HUDEP-2 (cell line): ENCODE results near the gene ZNF620.
"Not testable (repeated sequence)": the region's sequence is repeated elsewhere in the genome, so short reads cannot be mapped to it uniquely, and the experiment has no call there.

ENCODE experiments used
- DNase-seq, 76 experiments: peaks; one replicate each; lab custom pipeline; 2025; ENCODE audit not compliant: unreplicated experiment in 76 of 76; lab: John Stamatoyannopoulos, UW

ZNF620 gene

DNA sequence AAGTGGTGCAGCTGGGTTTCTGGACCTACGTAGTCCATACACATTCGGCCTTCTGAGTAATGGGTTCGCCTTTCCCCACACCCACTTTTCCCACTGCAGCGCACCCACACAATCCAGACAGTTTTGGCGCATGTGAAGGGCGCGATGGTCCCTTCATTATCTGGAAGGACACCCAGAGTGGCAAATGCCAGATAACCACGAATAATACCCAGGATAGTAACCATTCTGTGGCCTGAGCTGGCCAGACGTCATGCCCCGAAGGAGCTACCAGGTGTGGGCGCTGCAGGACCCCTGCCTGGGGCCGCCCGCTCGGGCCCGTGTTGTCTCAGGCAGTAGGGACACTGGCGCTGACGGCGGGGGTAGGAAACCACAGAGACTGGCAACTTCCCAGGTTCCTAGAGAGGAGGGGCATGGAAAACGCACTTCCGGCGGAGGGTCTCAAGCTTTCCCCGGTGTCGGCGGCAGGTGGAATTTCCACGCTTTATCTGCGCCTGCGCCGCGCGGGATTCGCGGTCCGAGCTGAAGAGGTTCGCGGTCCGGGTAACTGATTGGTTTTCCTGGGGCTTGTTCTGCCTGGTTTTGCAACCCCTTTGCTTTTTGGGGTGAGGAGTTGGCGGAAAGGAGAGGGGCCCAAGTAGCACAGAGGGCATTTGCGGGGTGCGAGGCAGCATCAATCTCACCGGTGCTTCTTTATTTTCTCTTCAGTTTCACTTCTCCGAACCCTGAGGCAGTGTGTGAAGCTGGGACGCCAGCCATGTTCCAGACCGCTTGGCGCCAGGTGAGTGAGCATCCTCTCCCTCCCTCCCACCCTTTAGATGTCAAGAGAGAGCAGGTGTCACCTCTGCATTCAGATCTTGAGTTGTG is at the start of gene ZNF620:
TSS of gene ZNF620 (plus strand) at position 441 of the 864 bp plus-strand sequence. CDS start at position 755, 314 bp downstream.
- DNase-seq: peak in 74 of 76 experiments; percentile 8 to 83 (median 60)

DNA sequence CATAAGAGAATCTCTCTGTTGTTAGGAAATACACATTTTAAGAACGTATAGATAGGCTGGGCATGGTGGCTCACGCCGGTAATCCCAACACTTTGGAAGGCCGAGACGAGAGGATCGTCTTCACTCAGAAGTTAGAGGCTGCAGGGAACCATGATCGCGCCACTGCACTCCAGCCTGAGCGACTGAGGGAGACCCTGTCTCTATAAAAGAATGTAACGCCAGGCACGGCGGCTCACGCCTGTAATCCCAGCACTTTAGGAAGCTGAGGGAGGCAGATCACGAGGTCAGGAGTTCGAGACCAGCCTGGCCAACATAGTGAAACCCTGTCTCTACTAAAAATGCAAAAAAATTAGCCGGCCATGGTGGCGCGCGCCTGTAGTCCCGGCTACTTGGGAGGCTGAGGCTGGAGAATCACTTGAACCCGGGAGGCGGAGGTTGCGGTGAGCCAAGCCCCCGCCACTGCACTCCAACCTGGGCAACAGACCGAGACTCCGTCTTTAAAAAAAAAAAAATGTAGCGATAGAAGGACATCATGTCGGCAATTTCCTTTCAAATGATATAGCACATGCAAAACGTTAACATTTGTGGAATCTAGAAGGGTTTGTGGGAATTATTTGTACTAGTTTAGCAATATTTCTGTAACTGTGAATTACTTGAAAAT is 49.4 kb upstream of the ZNF620 start:
- no peak for DNase-seq

DNA sequence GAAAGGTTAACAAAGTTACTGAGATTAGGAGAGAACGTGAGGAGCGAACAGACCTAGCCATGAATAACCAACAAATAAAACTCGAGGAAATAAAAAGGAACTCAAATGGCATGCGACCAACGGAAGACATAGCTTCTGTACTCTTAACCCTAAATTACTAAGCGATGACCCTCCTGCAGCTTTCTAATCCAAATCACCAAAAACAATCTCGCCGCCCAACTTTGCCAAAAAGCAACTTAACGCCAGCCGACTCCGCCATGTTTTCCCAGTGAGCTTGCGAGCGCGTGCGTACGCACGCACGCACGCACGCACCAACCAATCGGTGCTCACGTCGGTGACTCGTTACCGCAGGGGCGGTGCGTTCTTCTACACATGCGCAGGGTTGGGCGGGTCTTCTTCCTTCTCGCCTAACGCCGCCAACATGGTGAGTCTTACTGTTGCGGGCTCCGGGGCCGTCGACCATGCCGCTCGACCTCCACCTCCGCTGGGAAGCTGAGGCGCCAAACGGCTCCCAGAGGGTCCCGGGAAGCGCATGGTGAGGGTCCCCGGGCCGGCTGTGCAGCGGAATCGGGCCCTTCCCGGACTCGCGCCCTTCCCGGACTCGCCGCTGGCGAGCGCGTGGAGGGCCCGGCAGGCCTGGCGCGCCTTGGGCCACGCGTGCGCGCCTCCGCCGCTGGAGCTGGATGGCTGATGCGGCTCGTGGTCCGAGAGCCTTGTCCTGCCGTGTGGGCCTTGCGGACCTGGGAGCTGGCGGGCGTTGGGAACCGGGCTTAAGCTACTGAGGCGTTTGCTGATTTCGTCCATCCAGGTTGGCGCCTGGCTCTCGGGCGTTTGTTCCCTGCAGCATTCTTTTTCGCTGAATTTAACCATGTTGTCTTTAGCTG is 48.7 kb upstream of the ZNF620 start, which contains the start of gene RPL14:
TSS of gene RPL14 (plus strand) at position 400 of the 884 bp plus-strand sequence. CDS start at position 533, 133 bp downstream.
- DNase-seq: peak in 75 of 76 experiments; percentile 35 to 94 (median 88)

DNA sequence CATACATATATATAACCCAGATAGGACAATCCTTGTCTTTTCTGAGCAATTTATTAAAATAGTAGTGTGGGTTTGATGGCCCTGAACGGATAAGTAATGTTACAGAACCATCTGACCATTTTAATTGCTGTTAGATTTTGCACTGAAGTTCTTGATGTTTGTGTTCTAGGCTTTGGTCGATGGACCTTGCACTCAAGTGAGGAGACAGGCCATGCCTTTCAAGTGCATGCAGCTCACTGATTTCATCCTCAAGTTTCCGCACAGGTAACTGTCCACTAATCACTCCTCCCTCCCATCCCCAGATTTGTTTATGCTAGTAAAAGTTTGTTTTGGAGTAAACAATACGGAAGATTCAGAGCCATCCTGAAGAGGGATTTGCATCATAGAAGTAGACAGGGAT is 47.4 kb upstream of the ZNF620 start:
- DNase-seq: no peak

DNA sequence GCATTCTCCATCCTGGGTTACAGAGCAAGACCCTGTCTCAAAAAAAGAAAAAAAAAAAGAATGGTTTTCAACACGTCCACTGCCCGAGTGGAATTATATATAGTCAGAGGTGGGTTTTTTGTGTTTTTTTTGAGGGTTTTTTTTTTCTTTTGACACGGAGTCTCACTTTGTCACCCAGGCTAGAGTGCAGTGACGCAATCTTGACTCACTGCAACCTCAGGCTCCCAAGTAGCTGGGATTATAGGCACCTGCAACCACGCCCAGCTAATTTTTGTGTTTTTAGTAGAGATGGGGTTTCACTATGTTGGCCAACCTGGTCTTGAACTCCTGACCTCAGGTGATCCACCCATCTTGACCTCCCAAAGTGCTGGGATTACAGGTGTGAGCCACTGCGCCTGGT is 45.4 kb upstream of the ZNF620 start:
- DNase-seq: not testable (repeated sequence)

DNA sequence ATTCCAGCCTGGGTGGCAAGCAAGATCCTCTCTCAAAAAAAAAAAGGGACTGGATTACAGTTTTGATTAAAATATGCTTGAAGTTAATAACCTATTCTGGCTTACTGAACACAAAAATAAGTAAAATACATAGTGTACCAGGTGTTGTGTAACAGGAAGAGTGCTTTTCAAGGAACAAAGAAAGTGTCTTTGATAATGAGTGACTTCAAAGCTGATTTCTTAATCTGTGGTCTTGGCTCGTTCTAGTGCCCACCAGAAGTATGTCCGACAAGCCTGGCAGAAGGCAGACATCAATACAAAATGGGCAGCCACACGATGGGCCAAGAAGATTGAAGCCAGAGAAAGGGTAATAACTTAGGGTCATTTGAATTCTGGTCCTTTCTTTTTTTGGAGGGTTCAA is 44.7 kb upstream of the ZNF620 start:
- no peak for DNase-seq

DNA sequence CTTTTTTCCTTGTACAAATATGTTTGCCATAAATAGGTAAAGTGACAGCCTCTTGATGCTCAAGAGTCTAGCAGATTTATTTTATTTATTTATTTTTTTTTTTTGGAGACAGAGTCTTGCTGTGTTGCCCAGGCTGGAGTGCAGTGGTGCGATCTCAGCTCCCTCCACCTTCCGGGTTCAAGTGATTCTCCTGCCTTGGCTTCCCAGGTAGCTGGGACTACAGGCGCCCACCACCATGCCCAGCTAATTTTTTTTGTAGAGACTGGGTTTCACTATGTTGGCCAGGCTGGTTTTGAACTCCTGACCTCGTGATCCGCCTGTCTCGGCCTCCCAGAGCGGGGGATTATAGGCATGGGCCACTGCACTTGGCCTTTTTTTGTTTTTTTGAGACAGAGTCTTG is 43.0 kb upstream of the ZNF620 start:
- not testable (repeated sequence) for DNase-seq

DNA sequence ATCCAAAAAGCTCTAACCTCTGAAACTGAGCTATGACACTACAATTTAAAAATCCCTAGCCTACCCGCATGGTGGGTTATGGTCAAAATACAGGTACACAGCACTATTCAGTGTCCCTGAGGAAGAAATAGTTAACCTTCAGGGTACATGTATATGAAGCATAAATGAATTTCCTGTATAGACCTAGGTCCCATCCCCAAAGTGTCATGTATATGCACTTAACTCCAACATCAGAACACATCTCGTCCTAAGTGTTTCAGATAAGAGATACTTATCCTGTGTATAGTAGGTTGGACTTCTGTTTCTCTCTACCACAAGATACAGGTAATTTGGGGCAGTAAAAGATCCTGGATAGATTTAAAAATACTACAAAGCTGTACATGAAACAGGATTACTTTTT is 42.3 kb upstream of the ZNF620 start:
- no peak for DNase-seq

DNA sequence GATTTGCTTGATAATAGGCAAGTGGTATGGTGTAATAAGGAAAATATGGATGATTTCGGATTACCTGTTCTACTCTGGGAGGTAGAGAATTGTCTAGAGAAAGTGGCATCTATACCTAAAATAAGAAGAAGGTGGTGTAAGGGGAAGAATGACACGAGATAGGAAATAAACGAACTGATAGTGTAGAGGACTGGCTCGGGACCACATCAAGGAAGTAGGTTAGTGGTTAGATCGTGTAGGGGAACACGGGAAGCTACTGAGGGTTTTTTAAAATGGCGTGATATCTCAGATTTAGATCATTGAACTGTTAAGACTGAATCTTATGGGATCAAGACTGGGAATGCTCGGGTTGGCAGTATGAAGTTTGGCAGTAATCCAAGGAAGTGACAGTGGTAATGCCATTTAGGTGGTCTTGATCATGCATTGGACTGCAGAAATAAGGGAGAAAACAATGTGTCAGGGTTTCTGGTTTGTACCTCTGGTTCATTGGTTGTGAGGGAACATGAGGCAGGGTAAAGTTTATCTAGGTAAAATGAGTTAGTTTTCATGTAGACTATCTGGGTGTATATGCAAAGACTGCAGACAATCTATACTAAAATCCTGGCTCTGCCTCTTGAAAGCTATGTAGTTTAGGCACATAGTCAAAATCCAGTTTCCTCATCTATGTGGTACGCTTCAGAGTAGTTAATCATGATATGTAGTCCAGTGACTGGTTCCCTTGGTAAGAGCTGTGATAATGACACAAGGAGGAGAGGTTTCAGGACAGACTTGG is 41.3 kb upstream of the ZNF620 start:
- DNase-seq: peak in 2 of 76 experiments; percentile 21 to 28

DNA sequence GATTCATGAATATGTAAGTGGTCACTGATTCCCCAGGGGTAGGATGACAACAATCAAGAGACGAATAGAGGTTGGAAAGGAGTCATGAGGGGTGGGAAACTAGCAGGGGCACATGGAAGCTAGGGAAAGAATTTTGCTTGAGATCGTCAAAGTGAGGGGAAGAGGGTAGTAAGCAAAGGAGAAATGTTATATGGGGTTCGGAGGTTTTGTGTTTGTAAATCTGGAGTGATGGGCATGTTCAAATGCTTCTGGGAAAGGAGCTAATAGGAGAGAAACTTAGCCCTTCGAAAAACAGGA is 40.8 kb upstream of the ZNF620 start:
- DNase-seq: no peak

DNA sequence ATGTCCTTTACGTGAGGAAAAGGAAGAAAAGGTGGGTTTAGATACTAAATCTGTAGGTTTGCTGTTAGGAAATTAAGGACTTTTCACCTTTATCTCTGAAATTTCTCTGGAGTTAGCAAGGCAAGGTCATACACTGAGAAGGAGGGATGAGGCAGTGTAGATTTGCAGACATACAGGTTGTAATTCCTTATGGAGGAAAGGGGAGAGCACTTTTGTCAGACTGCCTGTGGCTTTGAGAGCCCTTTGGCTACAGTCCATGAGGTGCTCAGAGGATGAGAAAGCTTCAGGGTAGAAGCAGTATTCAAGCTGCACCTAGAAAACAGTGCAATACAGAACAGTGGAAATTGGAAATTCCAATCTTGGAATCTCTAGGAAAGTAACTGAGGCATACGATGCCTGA is 40.4 kb upstream of the ZNF620 start:
- DNase-seq: no peak

DNA sequence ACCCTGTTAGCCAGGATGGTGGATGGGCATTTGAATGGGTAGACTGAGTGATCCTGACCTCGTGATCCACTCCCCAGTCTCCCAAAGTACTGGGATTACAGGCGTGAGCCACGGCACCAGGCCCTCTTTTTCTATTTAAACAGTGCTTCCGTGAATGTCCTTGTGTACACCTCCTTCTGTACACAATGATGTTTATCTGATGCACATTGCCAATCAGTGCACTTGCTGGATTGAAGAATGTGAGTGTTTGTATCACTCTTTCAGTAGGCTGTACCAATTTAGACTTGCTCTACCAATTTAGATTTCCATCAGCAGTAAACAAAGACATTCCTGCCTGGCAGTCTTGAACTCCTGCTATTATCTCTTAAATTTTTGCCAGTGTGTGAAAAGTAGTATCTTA is 37.8 kb upstream of the ZNF620 start:
- no peak for DNase-seq

DNA sequence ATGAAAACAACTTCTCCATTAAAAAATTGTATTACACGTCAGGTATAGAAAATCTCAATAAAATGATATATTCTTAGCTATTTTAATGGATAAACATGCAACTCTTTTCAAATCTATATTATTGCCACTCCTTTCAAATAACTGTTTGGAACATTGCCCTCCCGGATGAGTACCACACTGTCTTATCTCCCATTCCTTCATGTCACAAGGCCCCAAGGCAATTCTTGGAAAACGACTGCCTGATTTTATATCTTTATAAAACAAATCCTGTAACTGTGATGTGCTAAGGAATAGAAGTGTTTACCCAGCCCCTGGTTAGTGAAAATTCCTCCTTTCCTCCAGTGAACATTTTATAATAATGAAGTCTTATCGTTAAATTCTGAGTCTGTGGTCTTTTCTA is 35.1 kb upstream of the ZNF620 start:
- DNase-seq: peak in 40 of 76 experiments; percentile 1 to 68 (median 34)

DNA sequence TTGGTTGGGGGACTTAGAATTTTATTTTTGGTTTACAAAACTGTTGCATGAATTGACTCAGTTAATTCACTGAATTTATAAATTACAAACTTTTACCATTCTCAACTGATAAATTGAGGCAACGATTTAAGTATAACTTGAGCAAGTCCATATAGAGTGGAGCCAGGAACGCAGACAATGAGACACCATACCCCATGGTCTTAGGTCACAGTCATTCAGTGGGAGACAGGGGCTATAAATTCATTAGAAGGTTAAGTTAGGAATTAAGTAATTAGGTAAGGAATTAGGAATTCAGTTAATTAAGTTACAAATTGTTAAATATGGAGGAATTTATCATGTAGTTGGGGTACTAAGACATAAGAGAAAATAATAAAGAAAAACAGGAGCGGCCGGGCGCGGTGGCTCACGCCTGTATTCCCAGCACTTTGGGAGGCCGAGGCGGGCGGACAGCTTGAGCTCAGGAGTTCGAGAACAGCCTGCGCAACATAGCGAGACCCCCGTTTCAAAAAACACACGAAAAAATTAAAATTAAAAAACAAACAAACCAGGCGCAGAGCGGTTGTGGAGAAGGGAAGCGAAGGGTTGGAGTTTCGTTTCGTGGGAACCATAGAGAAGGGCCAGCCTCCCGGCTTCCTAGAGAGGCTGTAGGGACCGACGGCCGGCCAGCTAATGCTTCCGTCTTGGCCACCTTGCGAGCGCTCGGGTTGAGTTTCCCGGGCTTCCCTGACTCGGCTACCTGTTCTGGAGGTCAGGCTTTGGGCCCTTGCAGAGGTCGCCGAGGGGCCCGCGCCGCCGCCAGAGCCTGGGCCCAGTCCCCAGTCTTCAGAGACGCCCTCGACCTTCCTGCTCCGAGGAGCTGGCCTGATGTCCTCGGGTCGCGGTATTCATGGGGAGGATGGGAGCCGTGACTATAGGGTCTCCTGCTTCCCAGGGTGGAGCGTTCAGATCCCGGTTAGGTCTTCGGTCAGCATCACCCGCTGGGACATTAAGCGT is 29.1 kb upstream of the ZNF620 start, which contains the start of gene ZNF619:
TSS of gene ZNF619 (plus strand) at position 645 of the 993 bp plus-strand sequence. CDS start 858 bp downstream, outside the sequence.
- peak in 71 of 76 experiments; percentile 4 to 69 (median 42) for DNase-seq

DNA sequence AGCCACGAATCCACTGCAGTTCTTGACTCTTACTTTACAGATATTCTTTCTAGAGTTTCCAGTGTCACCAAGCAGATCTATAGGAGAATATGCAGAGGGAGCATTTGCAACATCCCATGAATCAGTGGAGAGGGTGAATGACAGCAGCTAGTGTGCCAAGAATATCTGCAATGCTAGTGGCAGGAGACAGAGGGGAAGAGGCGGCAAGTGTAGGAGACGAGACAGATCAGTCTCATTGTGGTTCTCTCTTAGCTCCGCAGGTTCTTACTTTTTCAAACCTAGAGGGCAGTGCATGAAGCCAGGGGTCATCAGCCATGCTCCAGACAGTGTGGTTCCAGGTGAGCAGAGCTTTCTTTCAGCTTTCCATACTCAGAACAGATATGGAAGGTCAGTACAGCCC is 28.2 kb upstream of the ZNF620 start:
- DNase-seq: peak in 3 of 76 experiments; percentile 4 to 13 (median 9)

DNA sequence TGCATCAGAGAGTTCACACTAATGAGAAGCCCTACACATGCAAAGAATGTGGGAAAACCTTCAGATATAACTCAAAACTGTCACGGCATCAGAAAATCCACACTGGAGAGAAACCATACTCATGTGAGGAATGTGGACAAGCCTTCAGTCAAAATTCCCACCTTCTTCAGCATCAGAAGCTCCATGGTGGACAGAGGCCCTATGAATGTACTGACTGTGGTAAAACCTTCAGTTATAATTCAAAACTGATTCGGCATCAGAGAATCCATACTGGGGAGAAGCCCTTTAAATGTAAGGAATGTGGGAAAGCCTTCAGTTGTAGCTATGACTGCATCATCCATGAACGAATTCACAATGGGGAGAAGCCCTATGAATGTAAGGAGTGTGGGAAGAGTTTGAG is 18.7 kb upstream of the ZNF620 start:
- no peak for DNase-seq

DNA sequence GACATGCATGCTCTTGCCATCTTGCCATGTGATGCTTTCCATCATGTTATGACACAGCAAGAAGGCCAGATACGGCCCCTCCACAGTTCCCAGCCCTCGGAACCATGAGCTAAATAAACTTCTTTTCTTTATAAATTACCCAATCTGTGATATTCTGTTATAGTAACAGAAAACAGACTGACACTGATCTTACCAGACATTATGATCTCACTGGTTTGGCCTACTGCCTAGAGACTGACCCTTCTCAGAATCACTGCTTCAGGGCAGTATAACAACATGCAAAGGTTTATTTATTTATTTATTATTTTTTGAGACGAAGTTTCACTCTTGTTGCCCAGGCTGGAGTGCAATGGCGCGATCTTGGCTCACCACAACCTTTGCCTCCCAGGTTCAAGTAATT is 14.9 kb upstream of the ZNF620 start:
- DNase-seq: no peak

DNA sequence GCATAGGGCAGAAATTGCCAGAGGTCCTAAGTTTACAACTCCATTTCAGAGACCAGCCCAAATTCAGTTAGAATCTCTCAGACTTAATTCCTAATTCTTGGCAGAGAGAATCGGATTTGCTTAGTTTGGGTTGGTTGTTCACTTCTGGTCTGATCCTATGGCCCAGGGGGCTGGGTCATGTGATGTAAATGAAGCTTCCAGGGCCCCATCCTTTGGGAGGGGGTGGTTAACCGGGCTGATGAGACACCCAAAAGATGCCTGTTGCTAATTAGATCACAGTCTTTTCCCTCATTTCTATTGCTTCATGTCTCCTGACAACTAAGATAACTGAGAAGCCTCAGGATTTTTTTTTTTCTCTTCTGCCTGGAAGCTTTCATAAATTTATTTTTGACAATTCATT is 11.1 kb upstream of the ZNF620 start:
- no peak for DNase-seq

DNA sequence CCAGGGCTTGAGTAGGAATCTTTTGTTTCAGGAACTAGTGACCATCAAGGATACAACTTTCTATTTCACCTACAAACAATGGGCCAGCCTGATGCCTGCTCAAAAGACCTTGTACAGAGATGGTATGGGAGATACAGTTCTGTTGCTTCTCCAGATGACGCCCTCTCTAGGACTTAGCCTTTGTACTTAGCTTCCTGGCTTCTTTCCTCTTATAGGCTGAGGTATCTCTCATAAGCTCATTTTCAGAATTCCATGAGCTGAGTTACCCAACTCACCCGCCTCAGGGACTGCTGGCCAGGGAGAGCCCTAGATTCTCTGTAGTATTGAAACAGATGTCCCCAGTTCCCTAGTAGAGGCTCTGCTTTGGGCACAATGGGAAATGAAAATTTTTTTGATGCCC is 8.6 kb upstream of the ZNF620 start:
- DNase-seq: no peak
